Measurements from ENCODE around the gene CTRB2. TPM values are rescaled to one million over a fixed set of nuclear protein-coding genes. Genes with fewer than 3 reads are reported as not detected.

Gene CTRB2
- not detected in 2 replicates for total RNA-seq

DNA sequence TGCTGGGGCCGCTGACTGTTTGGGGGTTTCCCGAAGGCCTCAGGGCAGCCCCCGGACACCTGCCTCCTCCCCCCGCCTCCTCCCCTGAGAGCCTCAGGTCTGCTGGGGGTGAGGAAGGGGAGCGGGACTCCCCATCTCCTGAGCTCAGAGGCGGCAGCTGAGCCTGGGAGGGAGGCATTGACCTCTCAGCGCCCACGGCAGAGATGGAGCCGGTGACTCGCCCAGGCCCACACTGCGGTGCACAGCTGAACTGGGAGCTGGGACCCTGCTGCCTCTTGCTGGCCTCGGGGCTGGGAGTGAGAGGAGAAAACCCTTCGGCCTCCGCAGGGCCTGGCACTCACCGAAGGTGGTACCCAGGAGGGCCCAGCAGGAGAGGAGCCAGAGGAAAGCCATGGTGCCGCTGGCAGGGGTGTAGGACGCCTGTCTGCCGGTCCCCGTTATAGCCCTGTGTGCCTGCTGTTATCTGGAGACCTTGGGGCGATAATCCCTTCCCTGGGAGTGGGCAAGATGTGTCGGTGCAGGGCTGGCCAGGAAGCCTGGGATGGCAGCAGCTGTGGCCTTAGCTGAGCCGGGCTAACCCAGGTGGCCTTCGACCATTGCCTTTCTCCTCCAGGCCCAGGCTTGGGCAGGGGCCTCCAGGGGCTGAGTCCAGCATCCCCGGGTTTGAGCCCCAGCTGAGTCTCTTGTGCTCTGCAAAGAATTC lies at the start of gene CTRB2:
Gene CTRB2 (minus strand): TSS at position 413 of the 703 bp plus-strand sequence. CDS start 20 bp downstream, at position 393.

DNA sequence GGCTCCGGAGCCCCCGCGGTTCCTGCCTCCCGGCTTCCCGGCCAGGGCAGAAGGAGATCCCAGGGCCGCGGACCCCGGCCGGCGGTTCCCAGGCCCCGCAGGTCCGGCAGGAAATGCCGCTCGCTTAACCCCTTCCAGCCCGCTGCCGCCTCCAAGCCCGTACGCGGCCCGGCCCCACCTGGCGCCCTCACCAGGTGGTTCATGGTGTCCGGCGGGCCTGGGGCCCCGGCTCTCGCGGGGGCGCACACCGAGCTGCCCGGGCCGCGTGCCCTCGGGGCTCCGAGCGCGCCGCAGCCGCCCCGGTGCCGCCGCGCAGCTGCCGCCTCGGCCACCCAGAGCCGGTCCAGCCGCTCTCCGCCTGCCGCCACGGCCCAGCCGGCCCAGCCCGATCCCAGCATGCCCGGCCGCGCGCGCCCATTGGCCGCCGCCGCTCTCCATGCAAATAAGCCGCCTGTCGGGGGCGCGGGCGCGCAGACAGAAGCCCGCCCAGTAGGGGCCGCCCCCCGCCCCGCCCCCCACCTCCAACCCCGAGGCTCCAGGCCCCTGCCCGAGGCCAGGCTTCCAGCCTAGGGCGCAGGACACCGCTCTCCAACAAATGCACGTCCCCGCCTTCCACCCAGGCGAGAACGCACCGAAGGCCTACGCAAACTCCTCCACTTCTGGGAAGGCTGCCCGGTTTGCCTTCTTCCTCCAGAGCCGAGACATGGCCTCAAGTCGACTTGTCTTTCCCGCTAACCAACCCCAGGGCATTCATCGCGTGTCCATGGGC lies 44.5 kb upstream of the CTRB2 start, which contains the start of gene BCAR1:
Gene BCAR1 (minus strand): TSS at position 345 of the 769 bp plus-strand sequence. CDS start 142 bp downstream, at position 203.

DNA sequence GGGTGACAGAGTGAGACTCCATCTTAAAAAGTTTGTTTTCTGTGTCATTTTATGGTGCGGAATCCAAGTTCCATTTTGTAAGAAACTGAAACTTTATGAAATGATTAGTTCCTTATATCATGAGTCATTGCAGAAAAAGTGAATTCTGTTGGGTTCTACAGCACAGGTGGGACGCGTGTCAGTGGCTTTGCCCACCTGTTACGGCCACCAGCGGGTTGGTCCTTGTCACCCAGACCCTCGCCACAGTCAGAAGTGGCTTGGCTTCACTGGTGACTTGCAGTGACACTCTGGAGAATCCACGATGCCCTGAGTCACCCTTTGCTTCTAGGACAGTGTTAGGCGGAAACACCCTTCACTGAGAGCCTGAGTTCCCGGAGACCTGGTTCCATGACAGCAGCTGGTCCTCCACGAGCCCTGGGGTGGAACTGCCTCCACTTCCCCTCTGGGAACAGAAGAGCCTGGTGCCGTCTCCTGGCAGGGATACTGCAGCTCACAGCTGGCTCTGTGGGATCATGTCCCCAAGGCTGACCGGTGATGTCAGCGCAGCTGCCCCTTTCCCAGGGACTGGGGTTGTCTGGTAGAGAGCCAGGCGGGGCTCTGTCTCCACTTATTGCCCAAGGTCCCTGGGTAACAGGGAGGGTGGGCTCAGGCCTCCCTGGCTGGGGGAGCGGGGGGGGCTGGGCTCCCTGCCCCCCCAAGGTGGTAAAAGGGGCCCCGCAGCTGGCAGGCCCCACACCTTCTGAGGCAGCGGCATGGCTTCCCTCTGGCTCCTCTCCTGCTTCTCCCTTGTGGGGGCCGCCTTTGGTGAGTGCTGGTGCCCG lies 11.5 kb upstream of the CTRB2 start, which contains the start of gene CTRB1:
Gene CTRB1 (plus strand): TSS at position 733 of the 821 bp plus-strand sequence. CDS start 20 bp downstream, at position 753.

Other genes starting within 250 kb of the CTRB2 start
- 12.6 and 21.1 TPM in 2 replicates for gene WDR59, start 222.0 kb downstream of the CTRB2 start, total RNA-seq
- gene ZNRF1, start 208.1 kb downstream of the CTRB2 start, total RNA-seq: 14.7 and 16.9 TPM in 2 replicates
- gene LDHD, start 90.4 kb downstream of the CTRB2 start, total RNA-seq: 0.68 and 2.8 TPM in 2 replicates
- 8.5 and 11.2 TPM in 2 replicates for gene ZFP1, start 58.6 kb downstream of the CTRB2 start, total RNA-seq
- not detected in 2 replicates for gene CTRB1, start 11.8 kb upstream of the CTRB2 start, total RNA-seq
- 30.1 and 77.1 TPM in 2 replicates for gene BCAR1, start 44.5 kb upstream of the CTRB2 start, total RNA-seq
- 54.0 and 85.4 TPM in 2 replicates for gene CFDP1, start 226.3 kb upstream of the CTRB2 start, total RNA-seq